ENCODE results near the gene DNM2.

Gene DNM2

GRCh38 chr19:10823690-10824089 lies 105.8 kb downstream of the DNM2 start:
- ATAC-seq (replicated peaks) (no peak), DNase-seq (no peak)
- Mint-ChIP-seq H3K36me3 (peaks cover 50 to 57% of the 10 kb centered on the region in 2 donors), H3K27ac (no peak overlapping the region), H3K27me3 (no peaks in the 10 kb centered on the region), H3K9me3 (no peaks in the 10 kb centered on the region), H3K4me1 (peaks cover 0 to 2% of the 10 kb centered on the region in 2 donors), H3K4me3 (no peak overlapping the region)

GRCh38 chr19:10826231-10826630 lies 108.4 kb downstream of the DNM2 start:
- Mint-ChIP-seq H3K4me3 (no peak overlapping the region), H3K27ac (peak overlapping the region; percentile 31), H3K9me3 (no peaks in the 10 kb centered on the region), H3K27me3 (no peaks in the 10 kb centered on the region), H3K4me1 (peaks cover 3 to 7% of the 10 kb centered on the region in 2 donors), H3K36me3 (peaks cover 41 to 44% of the 10 kb centered on the region in 2 donors)
- DNase-seq = no peak
- no peak for ATAC-seq (replicated peaks)

GRCh38 chr19:10826846-10827245 lies 109.0 kb downstream of the DNM2 start:
- H3K4me1 Mint-ChIP-seq = peaks cover 3 to 7% of the 10 kb centered on the region in 2 donors
- DNase-seq (no peak), ATAC-seq (replicated peaks) (no peak)
- H3K4me3 Mint-ChIP-seq = no peak overlapping the region
- H3K27ac Mint-ChIP-seq = peak overlapping the region; percentile 14
- H3K36me3 Mint-ChIP-seq = peaks cover 41 to 43% of the 10 kb centered on the region in 2 donors
- no peaks in the 10 kb centered on the region for H3K27me3 Mint-ChIP-seq
- H3K9me3 Mint-ChIP-seq = no peaks in the 10 kb centered on the region

GRCh38 chr19:10828981-10829821 lies 111.3 kb downstream of the DNM2 start:
- H3K4me1 Mint-ChIP-seq = peaks cover 6 to 7% of the 10 kb centered on the region in 2 donors
- peaks cover 45 to 47% of the 10 kb centered on the region in 2 donors for H3K36me3 Mint-ChIP-seq
- H3K27me3 Mint-ChIP-seq = no peaks in the 10 kb centered on the region
- ATAC-seq (replicated peaks) (peak; percentile 34 to 38), DNase-seq (no peak)
- no peaks in the 10 kb centered on the region for H3K9me3 Mint-ChIP-seq
- no peak overlapping the region for H3K4me3 Mint-ChIP-seq
- peak overlapping the region; percentile 37 for H3K27ac Mint-ChIP-seq

GRCh38 chr19:10829967-10830366 lies 112.1 kb downstream of the DNM2 start:
- H3K4me1 Mint-ChIP-seq = peaks cover 6 to 7% of the 10 kb centered on the region in 2 donors
- DNase-seq = no peak
- peaks cover 39 to 42% of the 10 kb centered on the region in 2 donors for H3K36me3 Mint-ChIP-seq
- no peak for ATAC-seq (replicated peaks)
- H3K9me3 Mint-ChIP-seq = no peaks in the 10 kb centered on the region
- no peak overlapping the region for H3K4me3 Mint-ChIP-seq
- peak overlapping the region; percentile 81 for H3K27ac Mint-ChIP-seq
- no peaks in the 10 kb centered on the region for H3K27me3 Mint-ChIP-seq

GRCh38 chr19:10830370-10830769 lies 112.5 kb downstream of the DNM2 start:
- H3K27ac Mint-ChIP-seq = peak overlapping the region; percentile 81
- ATAC-seq (replicated peaks) = no peak

GRCh38 chr19:10830931-10831779 lies 113.3 kb downstream of the DNM2 start:
- Mint-ChIP-seq H3K36me3 (peaks cover 38% of the 10 kb centered on the region in 2 donors), H3K27ac (no peak overlapping the region), H3K4me1 (peaks cover 12 to 15% of the 10 kb centered on the region in 2 donors), H3K9me3 (peaks cover 3 to 4% of the 10 kb centered on the region in 2 donors), H3K4me3 (no peak overlapping the region), H3K27me3 (no peaks in the 10 kb centered on the region)
- no peak for ATAC-seq (replicated peaks)
- no peak for DNase-seq

More at GRCh38 chr19:10830370-10830769, 112.5 kb downstream of the DNM2 start:
- Mint-ChIP-seq H3K4me3 (no peak overlapping the region), H3K36me3 (peaks cover 38 to 39% of the 10 kb centered on the region in 2 donors), H3K27me3 (no peaks in the 10 kb centered on the region), H3K4me1 (peaks cover 6 to 10% of the 10 kb centered on the region in 2 donors), H3K9me3 (peaks cover under 1% of the 10 kb centered on the region in 2 donors)
- no peak for DNase-seq

GRCh38 chr19:10831987-10832938 lies 114.4 kb downstream of the DNM2 start:
- Mint-ChIP-seq H3K4me3 (peak overlapping the region in 1 of 2 donors; percentile 1), H3K36me3 (peaks cover 38 to 40% of the 10 kb centered on the region in 2 donors), H3K4me1 (peaks cover 18 to 23% of the 10 kb centered on the region in 2 donors), H3K9me3 (peaks cover 6 to 7% of the 10 kb centered on the region in 2 donors), H3K27me3 (no peaks in the 10 kb centered on the region), H3K27ac (peak overlapping the region; percentile 60)
- no peak for ATAC-seq (replicated peaks)
- DNase-seq = no peak

GRCh38 chr19:10832939-10833296 lies 115.0 kb downstream of the DNM2 start:
- H3K27ac Mint-ChIP-seq = peak overlapping the region; percentile 82
- H3K9me3 Mint-ChIP-seq = peaks cover 6 to 7% of the 10 kb centered on the region in 2 donors
- H3K4me1 Mint-ChIP-seq = peaks cover 18 to 23% of the 10 kb centered on the region in 2 donors
- H3K27me3 Mint-ChIP-seq = no peaks in the 10 kb centered on the region
- H3K4me3 Mint-ChIP-seq = peak overlapping the region in 1 of 2 donors; percentile 17
- no peak for ATAC-seq (replicated peaks)
- no peak for DNase-seq
- peaks cover 37 to 38% of the 10 kb centered on the region in 2 donors for H3K36me3 Mint-ChIP-seq

GRCh38 chr19:10835089-10835753 lies 117.3 kb downstream of the DNM2 start:
- Mint-ChIP-seq H3K4me3 (peak overlapping the region; percentile 92 to 96), H3K27me3 (no peaks in the 10 kb centered on the region), H3K4me1 (peaks cover 16 to 18% of the 10 kb centered on the region in 2 donors), H3K27ac (peak overlapping the region; percentile 99), H3K9me3 (peaks cover 7 to 8% of the 10 kb centered on the region in 2 donors), H3K36me3 (peaks cover 29 to 39% of the 10 kb centered on the region in 2 donors)
- ATAC-seq (replicated peaks) = no peak
- no peak for DNase-seq

GRCh38 chr19:10835754-10836478 lies 118.0 kb downstream of the DNM2 start, which contains the start of gene TMED1:
Gene TMED1 (minus strand): TSS chr19:10836212. CDS start chr19:10836191, 21 bp downstream.
- ATAC-seq (replicated peaks) (peak; percentile 92 to 94), DNase-seq (peak; percentile 96)
- Mint-ChIP-seq H3K27me3 (no peaks in the 10 kb centered on the region), H3K36me3 (peaks cover 24 to 36% of the 10 kb centered on the region in 2 donors), H3K9me3 (peaks cover 7 to 8% of the 10 kb centered on the region in 2 donors), H3K27ac (peak within 1 kb of the TSS; percentile 99), H3K4me1 (peaks cover 14 to 16% of the 10 kb centered on the region in 2 donors), H3K4me3 (peak within 1 kb of the TSS; percentile 92 to 96)

- Mint-ChIP-seq H3K4me1 (peaks cover 14 to 16% of the 10 kb centered on the region in 2 donors), H3K27me3 (no peaks in the 10 kb centered on the region), H3K27ac (peak overlapping the region; percentile 99), H3K4me3 (peak overlapping the region; percentile 92 to 96), H3K36me3 (peaks cover 24 to 36% of the 10 kb centered on the region in 2 donors), H3K9me3 (peaks cover 7 to 8% of the 10 kb centered on the region in 2 donors)
- ATAC-seq (replicated peaks) (peak; percentile 46 to 55), DNase-seq (peak; percentile 88)
Measured at GRCh38 chr19:10836479-10837330, 118.8 kb downstream of the DNM2 start.

Measured in stimulated activated naive B cell treated with anti-CD40 and anti-IgM and Interleukin-4, amounts not matched to agents 10 μg/mL and 1 μg/mL and 100 μg/mL, for 72 hours (primary cell).